ENCODE data around the gene TNIK. TPM values are rescaled to one million over a fixed set of nuclear protein-coding genes. Genes with fewer than 3 reads are reported as not detected.

TNIK gene
- total RNA-seq, 1 donor from 2014 or later: 75.4 TPM

DNA sequence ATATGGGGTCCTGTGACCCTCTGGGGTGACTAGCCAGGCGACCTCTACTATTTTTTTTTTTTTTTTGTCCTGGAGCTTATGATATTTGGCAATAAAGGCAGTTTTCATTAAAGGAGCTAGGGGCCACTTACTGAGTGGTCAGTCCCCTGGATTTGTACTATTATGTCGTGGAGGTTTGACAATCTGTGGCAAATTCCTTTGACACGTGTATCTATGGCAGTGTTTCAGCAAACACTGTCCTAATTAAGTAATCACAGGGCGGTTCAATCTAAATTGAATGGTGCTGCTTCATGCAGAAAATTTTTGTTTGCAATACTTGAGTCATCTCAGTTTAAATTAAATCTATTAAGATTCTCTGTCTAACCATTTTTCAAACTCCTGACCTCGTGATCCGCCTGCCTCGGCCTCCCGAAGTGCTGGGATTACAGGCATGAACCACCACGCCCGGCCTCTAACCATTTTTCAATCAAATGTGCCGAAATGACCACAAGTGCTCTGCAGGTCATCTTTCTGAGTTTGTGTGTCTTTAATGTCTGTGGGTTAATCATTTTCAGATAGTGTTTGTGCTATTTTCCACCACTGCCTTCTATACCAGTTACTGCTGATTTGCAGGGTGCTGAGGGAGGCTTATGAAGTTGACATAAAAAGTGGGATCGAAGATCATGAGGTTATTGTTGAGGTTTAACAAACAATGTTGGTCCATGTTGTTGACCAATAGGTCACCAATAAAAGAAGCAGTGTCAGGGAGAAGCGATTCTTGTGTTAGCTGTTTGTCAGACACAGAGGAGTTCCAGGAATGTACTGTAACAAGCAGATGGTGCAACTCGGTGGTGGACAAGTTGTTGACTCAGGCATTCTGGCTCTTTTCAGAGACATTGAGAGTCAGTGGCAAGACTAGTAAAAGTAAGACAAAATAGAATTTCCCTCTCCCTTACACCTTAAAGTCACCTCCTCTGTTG is 415.1 kb downstream of the TNIK start:
- DNase-seq (ENCODE audit: low spot score in 2 of 2) (no peak), FAIRE-seq (no peak)

DNA sequence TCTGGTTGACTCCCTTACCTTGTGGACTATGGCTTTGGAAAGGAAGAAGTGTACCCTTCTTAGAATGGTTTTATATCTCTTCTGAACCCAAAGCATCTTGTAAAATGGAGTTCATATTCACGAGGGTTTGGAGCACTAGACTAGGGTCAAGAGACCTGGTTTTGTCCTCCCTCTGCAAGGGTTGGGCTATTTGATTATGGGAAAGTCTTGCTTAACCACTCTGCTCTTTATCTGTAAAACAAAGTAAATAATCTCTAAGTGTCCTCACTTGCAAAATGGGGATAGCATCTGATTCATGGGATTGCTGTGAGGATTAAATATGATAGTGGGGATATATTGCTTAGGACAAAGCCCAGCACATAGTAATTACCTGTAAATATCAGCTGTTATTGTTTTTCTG is 415.8 kb downstream of the TNIK start:
- FAIRE-seq: no peak

DNA sequence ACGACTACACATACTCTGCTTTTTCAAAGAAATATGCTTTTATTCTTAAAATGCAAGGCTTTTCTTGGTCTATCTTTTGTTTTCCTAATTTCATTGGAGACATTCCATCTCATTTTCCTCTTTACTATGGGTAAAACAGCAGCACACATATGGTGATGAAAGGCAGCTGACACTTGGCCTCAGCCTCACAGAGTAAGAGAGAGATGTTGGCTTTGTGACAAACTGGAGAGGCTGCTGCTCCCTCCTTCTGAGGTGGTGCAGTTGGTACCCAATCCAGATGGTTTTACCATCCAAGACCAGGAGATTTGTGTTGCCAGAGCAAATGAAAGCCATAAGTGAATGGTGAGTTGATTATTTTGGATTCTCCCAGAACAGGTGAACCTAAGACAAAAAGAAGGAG is 420.5 kb downstream of the TNIK start:
- DNase-seq (ENCODE audit: low spot score in 2 of 2) (no peak), FAIRE-seq (no peak)

More for the DNA sequence above, 415.8 kb downstream of the TNIK start:
- DNase-seq (ENCODE audit: low spot score in 2 of 2): no peak

DNA sequence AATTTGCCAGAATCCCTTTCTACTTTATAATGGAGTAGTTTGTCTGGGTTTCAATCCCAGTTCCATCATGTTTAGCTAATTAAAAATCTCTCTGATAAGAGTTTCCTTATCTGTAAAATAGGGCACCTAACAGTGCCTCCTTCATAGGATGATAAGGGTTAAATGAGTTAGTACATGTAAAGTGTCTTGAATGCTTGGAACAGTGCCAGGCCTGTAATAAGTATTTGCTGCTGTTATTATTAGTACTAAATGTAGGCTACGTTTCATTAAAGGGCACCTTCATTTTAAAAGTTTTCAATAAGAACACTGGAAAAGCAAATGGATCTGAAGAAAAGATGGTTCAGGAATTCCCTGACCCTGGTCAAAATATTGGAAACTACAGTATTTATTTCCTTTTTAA is 421.9 kb downstream of the TNIK start:
- DNase-seq (ENCODE audit: low spot score in 2 of 2) (no peak), FAIRE-seq (no peak)

DNA sequence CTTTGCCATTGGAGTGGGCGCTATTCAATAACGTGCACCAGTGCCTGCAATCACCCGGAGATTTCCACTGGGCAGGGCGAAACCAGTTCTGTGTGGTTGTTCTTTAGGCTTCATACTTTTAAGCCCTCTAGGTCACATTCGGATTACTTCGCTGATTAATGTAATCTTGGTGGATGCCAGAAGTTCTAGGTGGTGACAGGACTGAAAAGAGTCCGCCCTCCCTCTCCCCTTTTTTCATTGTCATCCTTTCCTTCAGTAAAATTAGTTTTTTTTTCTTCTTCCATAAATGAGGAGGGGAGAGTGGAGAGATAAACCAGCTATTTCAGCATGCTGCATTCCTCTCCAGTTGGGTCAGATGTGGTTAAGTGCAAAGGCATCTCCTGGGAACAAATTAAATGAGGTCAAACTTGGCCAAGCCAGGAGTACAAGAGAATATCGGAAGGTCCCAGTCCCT is 431.4 kb downstream of the TNIK start:
- FAIRE-seq (no peak), DNase-seq (ENCODE audit: low spot score in 2 of 2) (no peak)

DNA sequence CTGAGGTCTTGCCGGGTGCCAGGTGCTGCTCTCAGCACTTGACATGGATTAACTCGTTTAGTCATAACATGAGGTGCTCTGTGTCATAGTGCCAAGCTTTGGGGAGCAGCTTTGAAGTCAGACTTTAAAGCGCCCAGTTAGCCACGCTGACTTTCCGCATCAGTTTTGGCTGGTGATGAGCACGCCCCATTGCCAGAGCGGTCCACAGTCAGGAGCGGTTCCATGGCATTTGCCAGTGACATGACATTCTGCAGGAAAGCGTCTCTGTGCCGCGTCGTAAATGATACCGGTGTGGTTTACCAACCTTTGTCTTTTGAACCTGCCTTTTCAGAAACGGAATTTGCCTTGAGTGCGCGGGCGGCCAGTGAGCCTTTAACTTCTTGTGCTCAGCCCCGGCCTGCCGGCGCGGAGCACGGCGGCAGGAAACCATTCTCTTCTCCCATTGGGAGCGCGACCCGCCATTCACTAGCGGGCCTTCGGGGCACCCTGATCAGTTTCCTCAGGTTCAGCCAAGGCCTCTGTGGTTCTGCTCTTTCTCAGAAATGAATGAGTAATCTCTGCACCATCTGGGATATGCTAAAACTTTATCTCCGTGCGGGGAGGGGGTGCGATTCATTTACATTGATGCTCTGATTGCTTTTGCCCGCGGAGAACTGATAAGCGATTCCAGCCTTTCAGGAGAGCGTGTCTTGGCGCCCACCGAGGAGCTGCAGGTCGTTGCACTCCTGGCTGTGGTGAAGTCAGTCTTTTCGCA is 432.0 kb downstream of the TNIK start:
- FAIRE-seq: no peak
- DNase-seq (ENCODE audit: low spot score in 2 of 2): peak in 1 of 2 donors; percentile 29

DNA sequence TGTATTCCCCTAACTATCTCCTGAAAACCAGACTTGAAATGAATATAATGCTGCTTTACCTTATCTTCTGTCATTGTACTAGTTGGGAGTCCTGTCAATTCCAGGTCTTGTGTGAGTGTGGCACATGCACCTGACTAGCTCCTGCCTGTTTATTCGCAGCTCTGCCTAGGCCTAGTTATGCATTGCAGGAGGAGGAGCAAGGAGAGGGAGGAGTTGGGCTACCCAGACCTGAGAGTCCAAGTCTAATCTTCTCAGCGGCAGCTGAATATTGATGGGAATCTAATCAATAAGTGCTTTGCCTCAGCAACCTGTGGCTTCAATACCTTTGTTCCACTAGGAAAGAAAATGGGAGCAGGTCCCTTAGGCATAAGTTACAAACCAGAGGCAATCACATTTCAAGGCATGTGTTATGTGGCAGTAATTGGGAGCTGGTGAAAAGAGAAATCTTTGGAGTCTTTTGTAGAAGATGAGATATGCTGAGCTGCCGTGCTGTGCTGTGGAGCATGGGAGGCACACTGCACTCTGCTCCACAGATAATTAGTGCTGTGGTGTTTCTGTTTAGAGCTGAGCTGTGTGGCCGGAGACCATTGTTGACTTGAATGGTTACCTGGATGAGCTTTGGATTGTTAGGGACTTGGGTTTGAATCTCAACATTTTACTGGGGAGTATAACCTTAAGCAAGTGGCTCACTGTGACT is 433.5 kb downstream of the TNIK start, which contains the start of gene SLC2A2:
SLC2A2 (minus strand) TSS at position 124 of the 697 bp plus-strand sequence; CDS start at position 74, 50 bp downstream.
- DNase-seq (ENCODE audit: low spot score in 2 of 2) (no peak), FAIRE-seq (no peak)

DNA sequence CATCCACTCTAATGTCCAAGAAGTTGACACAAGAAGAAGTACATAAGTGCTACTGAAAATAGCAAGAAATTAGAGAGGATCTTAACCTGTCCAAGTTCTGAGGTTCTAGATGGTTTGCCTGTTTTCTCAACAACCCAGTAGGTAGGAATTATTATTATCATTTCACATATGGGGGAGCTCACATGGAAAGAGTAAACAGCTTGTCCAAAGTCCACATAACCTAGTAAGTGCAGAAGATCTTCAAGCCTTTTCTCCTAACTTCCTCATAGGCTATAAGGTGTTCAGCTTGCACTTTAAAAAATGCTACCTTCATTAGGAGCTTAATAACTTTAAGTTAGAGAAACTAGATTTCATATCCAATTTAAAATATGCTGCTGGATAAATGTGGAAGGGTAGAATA is 436.6 kb downstream of the TNIK start:
- DNase-seq (ENCODE audit: low spot score in 2 of 2) (no peak), FAIRE-seq (no peak)

DNA sequence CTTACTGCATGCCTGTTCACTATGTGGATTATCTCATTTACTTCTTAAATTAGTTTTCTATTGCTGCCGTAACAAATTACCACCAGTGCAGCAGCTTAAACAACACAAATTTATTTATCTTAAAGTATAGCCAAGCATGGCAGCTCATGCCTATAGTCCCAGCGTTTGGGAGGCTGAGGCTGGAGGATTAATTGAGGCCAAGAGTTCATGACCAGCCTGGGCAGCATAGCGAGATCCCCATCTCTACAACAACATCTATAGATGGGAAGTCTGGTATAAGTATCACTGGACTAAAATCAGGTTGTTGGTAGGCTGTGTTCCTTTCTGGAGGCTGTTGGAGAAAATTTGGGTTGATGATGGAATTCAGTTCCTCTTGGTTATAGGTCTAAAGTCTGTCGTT is 438.8 kb downstream of the TNIK start:
- FAIRE-seq (no peak), DNase-seq (ENCODE audit: low spot score in 2 of 2) (no peak)

DNA sequence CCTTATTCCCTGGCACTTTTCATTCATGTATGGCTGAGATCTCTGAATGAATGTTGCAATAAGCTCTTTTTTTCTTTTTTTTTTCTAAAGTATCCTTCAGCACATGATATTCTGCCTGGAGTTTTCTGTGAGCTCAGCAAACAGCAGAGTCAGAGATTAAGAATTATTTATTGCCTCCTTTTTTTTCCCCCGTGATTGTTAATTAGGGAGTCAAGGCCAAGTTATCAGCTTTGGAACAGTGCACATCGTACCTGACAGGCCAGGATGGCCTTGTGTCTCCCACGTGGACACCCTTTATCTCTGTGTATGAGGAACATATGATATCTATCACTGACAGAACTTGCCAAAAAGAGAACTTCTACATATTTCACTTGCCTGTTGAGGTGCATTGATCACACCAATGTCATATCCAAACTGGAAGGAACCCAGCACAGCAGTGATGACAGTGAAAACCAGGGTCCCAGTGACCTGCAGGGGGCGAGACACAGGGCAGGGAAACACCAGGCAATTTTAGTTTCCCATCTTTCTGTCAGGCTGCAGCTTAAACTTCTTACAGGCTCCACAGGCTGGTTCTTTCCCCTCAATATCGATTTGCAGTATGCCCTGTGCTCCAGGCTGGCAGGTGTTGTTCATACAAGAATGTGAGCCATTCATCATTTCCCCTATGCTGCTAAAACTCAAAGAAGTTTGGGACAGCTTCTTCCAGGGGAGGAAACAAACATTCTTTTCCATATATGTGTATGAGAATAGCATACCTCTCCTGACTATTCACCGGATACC is 441.9 kb downstream of the TNIK start:
- FAIRE-seq (no peak), DNase-seq (ENCODE audit: low spot score in 2 of 2) (no peak)

DNA sequence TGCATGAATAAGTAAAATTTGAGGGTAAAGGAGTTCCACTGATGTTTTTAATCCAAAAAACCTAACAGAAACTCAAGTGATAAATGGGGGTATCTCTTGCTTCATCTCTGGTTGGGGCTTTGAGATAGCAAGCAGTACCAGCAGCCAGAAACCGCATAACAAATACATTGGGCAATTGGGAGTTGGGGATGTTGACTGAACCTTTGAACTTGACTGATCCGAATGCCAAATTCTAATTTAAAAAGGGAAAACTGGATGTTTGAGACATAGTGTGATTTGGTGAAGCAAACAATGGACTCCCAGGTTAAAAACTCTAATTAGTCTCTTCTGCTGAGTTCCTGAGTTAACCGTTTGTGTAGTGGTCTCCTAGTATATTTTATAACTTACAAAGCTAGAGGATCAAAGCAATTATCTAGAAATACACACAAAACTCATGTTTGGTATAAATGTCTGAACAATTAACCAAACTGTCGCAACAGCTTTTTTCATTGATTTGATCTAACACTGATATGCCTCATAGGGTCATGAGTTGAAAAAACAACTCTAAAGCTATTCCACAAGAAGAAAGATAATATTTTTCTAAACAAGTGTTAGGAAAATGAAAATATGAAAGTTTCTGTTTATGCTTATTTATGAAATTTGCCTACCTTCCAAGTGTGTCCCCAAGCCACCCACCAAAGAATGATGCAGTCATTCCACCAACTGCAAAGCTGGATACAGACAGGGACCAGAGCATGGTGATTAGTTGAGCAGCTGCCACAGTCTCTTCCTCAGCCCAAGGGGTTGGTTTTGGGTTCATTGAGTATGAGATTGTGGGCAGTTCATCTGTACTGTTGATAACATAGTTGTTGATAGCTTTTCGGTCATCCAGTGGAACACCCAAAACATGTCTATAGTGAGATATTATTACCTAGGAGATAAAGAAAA is 446.1 kb downstream of the TNIK start:
- DNase-seq (ENCODE audit: low spot score in 2 of 2) (no peak), FAIRE-seq (no peak)

DNA sequence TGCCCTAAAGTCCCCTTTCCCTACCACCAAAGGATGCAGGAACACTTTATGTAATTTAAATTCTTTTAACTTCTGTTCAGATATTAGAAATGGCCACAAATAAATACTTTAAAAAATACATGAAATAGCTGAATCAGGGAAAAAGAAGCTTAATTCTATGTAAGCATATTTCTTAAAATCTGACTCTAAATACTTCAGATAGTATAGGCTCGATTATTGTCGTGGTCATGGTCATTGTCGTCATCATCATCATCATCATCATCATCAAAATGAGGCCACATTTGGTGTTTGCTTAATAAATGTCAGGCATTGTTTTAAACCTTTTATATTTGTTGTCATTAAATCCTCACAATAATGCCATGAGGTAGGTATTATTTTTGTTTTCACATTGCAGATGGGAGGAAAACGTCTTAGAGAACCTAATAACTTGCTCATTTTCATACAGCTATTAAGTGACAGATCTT is 448.3 kb downstream of the TNIK start:
- FAIRE-seq (no peak), DNase-seq (ENCODE audit: low spot score in 2 of 2) (no peak)

Small RNA genes within 50 kb of the gene (small RNA-seq; reads per million reads assigned to genes)
- gene MIR569: not detected
- gene RF00019: not detected
- not detected for gene RNU6-348P

All from frontal cortex (tissue), 4 donors.